Muscle of leg (tissue), 11 donors: Measurements from ENCODE around the gene TGFB2. TPM values are rescaled to one million over a fixed set of nuclear protein-coding genes. Genes with fewer than 3 reads are reported as not detected.

ENCODE experiments used
- DNase-seq: peaks from one replicate; pipeline ENCODE4 v3.0.0; 2013
- H3K27ac ChIP-seq: one replicate; pipeline ENCODE4 v1.5.1; 2013; ENCODE audit warnings: mild to moderate bottlenecking, low read length, control low read depth
- H3K27me3 ChIP-seq: one replicate; pipeline ENCODE4 v1.6.1; 2013; ENCODE audit warnings: low read length; ENCODE audit not compliant: control insufficient read depth, insufficient read depth
- H3K36me3 ChIP-seq: one replicate; pipeline ENCODE4 v1.6.1; 2013; ENCODE audit warnings: low read length; ENCODE audit not compliant: control insufficient read depth, insufficient read depth
- H3K4me1 ChIP-seq: one replicate; pipeline ENCODE4 v1.6.1; 2013; ENCODE audit warnings: low read length; ENCODE audit not compliant: control insufficient read depth, insufficient read depth
- H3K4me3 ChIP-seq: one replicate; pipeline ENCODE4 v1.5.1; 2013; ENCODE audit warnings: low read length, control low read depth
- H3K9me3 ChIP-seq: replicated peaks from 2 replicates; pipeline ENCODE4 v1.6.1; 2013; ENCODE audit warnings: low read depth, low read length; ENCODE audit not compliant: control insufficient read depth
- WGBS: methylation state at CpG from one replicate; pipeline ENCODE4 v1.1.5; 2013; ENCODE audit warnings: missing lambda C conversion rate; ENCODE audit not compliant: insufficient coverage; 5-methylcytosine and 5-hydroxymethylcytosine counted together
- polyA plus RNA-seq, 8 donors: library from polyadenylated mRNA; unstranded; fragments of 120-200 nt; gene quantifications; one replicate each; pipeline versions ENCODE4 v1.2.1 to v1.2.3, GENCODE V29; 2013; ENCODE audit warnings: inconsistent platforms in 1 of 8, low replicate concordance in 1 of 8; ENCODE audit not compliant: insufficient read length in 8 of 8, insufficient read depth in 1 of 8
- total RNA-seq: library from RNA; stranded (reverse); fragments of 120-200 nt; gene quantifications from one replicate; pipeline ENCODE4 v1.2.4, GENCODE V29; 2013

Gene TGFB2
- total and polyA plus RNA-seq, 9 donors = 37.2 to 69.2 (median 50.7) TPM

DNA sequence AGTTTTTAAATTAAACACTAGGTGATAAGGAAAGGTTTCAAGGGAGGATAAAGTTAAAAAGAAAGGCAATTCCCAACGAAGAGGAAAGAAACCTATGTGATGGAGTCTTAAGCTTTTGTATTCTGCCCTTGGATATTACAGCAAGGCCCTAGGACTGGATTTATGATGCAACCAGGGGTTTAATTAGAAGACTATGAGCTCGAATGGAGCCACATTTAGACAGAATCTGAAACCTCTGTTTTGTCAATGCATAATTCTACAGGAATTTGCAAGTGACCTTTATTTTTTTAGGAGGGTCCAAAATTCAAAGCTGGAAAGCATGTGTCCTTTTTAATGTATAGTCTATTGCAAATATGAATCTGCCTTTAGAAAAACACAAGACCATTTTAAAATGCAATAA, 37.9 kb downstream of the TGFB2 start:
- no peak overlapping the region for H3K4me3 ChIP-seq
- no peak overlapping the region for H3K27ac ChIP-seq
- peaks cover 10% of the 10 kb centered on the region for H3K36me3 ChIP-seq
- H3K27me3 ChIP-seq = no peaks in the 10 kb centered on the region
- no peak for DNase-seq
- no peaks in the 10 kb centered on the region for H3K9me3 ChIP-seq
- peaks cover 23% of the 10 kb centered on the region for H3K4me1 ChIP-seq
- 67% methylated on average over 1 of the region's 2 CpGs for WGBS

DNA sequence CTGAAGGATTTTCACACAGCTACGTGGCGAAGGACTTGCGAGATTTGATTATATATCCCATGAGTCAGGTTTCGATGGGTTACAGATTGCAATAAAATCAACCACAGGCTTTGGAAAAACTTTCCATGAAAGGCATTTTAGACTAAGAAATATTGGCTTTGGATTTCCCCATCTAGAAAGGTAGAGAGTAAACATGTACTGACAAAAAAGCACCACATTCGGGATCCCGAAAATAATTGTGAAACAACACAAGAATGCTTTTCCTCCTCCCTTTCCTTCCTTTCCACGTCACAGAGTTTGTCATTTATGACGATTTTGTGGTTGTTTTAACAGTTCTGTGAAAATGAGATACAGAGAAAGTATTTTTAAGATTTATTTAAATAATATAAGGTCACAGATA, 38.5 kb downstream of the TGFB2 start:
- no peaks in the 10 kb centered on the region for H3K9me3 ChIP-seq
- DNase-seq = no peak
- peaks cover 23% of the 10 kb centered on the region for H3K4me1 ChIP-seq
- H3K27ac ChIP-seq = no peak overlapping the region
- peaks cover 9% of the 10 kb centered on the region for H3K36me3 ChIP-seq
- no peaks in the 10 kb centered on the region for H3K27me3 ChIP-seq
- WGBS = no CpG with 5 or more reads among the region's 8 CpGs
- H3K4me3 ChIP-seq = no peak overlapping the region

DNA sequence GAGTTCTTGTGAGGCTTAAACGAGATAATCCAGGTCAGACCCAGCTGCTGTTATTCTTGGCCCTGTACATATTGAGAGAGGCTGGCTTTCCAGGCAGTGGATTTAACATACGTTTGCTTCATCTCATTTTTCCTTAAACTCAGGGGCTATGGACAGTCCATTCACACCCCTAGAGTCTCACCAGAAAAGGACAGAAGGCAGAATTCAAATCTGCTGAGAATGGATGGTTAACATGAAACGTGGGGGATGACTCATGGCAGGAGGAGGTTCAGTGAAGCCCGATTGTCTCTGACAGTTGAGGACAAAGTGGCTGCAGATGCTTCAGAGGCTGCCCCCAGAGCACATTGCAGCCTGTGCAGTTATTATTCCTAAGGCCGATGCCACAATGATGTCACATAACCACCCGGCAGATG, 39.5 kb downstream of the TGFB2 start:
- H3K4me3 ChIP-seq = no peak overlapping the region
- no peaks in the 10 kb centered on the region for H3K9me3 ChIP-seq
- peak overlapping the region; percentile 73 for H3K27ac ChIP-seq
- DNase-seq = peak; percentile 50
- 86% methylated on average over 3 of the region's 6 CpGs for WGBS
- H3K4me1 ChIP-seq = peaks cover 23% of the 10 kb centered on the region
- H3K36me3 ChIP-seq = peaks cover 7% of the 10 kb centered on the region
- H3K27me3 ChIP-seq = no peaks in the 10 kb centered on the region

DNA sequence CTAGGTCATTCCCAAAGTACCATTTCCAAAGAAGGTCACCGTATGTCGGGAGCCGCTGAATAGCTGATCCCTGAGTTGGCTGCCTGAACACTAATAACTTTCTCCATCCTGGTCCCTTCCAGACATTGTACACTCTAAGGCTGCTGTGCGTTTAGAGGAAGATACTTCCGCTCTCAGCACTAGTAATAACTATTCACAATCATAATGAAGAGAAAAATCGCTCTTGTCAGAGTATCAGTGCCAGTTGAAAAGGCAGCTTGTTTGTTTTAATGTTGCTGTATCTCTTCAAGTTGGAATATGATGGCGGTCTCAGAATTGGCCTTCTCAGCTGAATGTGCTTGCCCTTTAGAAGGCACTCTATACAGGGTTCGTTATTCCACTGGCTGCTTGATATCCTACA, 43.5 kb downstream of the TGFB2 start:
- DNase-seq = no peak
- no peaks in the 10 kb centered on the region for H3K27me3 ChIP-seq
- H3K4me3 ChIP-seq = no peak overlapping the region
- no CpG with 5 or more reads among the region's 8 CpGs for WGBS
- H3K9me3 ChIP-seq = no peaks in the 10 kb centered on the region
- no peak overlapping the region for H3K27ac ChIP-seq
- peaks cover 23% of the 10 kb centered on the region for H3K4me1 ChIP-seq
- H3K36me3 ChIP-seq = peaks cover 2% of the 10 kb centered on the region

DNA sequence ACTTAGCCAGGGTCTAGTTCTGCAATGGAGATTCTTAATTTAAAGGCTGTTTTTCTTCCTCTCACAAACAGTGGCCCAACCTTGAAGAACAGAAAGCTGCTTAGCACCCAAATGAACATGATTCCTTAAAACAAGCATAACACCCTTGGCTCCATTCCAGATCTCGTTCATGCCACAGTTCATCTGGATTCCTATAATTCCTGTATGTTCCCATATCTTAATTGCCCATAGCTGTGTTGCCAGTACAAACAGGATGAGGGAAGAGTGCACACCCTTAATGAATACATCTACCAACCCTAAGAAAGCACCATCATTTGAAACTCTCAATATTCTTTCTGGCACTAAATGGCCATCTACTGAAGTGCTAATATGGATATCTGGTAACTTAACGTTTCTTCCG, 45.5 kb downstream of the TGFB2 start:
- no CpG with 5 or more reads among the region's 3 CpGs for WGBS
- Histone ChIP-seq H3K27ac (no peak overlapping the region), H3K4me1 (peaks cover 23% of the 10 kb centered on the region), H3K4me3 (no peak overlapping the region), H3K9me3 (no peaks in the 10 kb centered on the region), H3K36me3 (peaks cover 2% of the 10 kb centered on the region), H3K27me3 (no peaks in the 10 kb centered on the region)
- no peak for DNase-seq

DNA sequence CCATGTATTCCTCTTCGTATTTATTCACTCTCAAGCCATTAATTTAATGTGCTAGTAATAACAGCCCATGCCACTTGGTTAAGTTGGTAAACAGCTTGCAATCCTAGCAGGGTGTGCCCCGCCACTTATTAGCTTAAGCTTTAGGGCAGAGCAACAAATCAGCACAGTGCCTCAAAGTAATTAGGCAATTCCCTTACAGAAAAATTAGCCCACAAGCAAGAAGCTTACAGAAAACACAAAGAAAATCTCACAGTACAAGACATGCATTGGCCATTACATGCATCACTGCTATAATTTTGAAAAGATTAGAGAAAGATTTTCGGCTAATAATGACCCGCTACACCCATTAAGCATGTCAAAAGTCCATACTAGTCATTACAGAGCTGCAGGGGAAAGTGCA, 47.6 kb downstream of the TGFB2 start:
- Histone ChIP-seq H3K4me3 (no peak overlapping the region), H3K27me3 (no peaks in the 10 kb centered on the region), H3K4me1 (peaks cover 23% of the 10 kb centered on the region), H3K36me3 (no peaks in the 10 kb centered on the region), H3K27ac (no peak overlapping the region), H3K9me3 (no peaks in the 10 kb centered on the region)
- no CpG with 5 or more reads among the region's 4 CpGs for WGBS
- DNase-seq = no peak

DNA sequence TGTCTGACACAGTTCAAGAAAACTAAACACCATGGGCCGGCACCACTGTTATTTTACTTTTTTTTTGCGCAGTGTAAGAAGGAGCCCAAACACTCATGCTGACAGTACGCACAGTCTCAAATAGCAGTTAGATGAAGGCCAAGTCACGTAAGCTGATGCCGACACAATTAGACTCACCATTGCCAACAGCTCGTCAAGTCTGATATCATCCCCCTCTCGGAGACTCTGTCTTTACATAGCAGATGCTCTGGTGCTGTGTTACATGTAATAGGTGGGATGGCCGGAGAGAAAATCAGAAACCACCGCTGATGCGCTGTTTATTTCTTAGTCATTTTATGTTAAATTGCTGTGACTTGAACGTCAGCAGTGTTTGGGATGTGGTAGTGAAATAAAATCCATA, 49.3 kb downstream of the TGFB2 start:
- no peaks in the 10 kb centered on the region for H3K27me3 ChIP-seq
- H3K27ac ChIP-seq = peak overlapping the region; percentile 66
- 66% methylated on average over 7 of the region's 11 CpGs for WGBS
- H3K4me1 ChIP-seq = peaks cover 25% of the 10 kb centered on the region
- DNase-seq = peak; percentile 90
- peaks cover 5% of the 10 kb centered on the region for H3K36me3 ChIP-seq
- H3K9me3 ChIP-seq = no peaks in the 10 kb centered on the region
- no peak overlapping the region for H3K4me3 ChIP-seq

DNA sequence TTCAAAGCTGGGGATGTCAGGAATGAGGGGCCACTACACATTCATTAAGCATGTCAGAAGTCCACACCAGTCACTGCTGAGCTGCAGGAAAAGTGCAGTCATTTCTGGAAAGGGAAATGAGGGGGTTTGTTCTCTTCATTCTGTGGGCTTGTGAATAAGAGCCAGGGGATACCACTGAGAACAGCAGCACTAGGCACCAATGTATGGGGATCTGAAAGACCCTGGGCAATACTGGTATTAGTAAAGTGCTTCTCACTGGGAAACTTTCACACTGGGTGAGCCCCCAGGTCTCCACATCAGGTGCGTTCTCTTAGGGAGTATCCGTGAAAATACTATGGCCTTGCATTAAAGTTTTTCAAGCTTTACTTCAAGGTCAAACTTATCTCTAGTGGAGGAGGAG, 49.9 kb downstream of the TGFB2 start:
- no peak for DNase-seq
- Histone ChIP-seq H3K4me3 (no peak overlapping the region), H3K27ac (peak overlapping the region; percentile 66), H3K9me3 (no peaks in the 10 kb centered on the region), H3K27me3 (no peaks in the 10 kb centered on the region), H3K36me3 (peaks cover 5% of the 10 kb centered on the region), H3K4me1 (peaks cover 27% of the 10 kb centered on the region)
- WGBS = 80% methylated on average over 1 of the region's 2 CpGs

DNA sequence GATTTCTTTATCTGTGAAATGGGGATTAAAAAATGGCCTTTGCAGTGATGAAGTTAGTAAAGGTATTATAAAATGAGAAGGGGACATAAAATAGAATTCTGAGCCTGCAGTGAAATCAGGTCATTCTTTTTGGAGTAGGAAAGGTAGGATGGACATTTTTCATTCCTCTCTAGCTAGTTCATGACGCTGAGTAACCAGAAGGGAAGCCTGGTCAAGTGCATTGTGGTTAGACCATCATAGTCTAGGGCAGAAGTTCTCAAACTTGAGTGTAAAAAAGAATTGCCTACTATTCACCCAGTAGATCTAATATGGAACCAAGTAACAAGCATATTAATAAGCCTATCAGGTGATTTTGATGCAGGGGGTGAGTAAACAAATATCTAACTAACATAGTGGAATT, 50.8 kb downstream of the TGFB2 start:
- Histone ChIP-seq H3K9me3 (no peaks in the 10 kb centered on the region), H3K36me3 (peaks cover 5% of the 10 kb centered on the region), H3K27ac (no peak overlapping the region), H3K4me3 (no peak overlapping the region), H3K4me1 (peaks cover 27% of the 10 kb centered on the region), H3K27me3 (no peaks in the 10 kb centered on the region)
- WGBS = no CpG with 5 or more reads among the region's 1 CpG
- DNase-seq = no peak

DNA sequence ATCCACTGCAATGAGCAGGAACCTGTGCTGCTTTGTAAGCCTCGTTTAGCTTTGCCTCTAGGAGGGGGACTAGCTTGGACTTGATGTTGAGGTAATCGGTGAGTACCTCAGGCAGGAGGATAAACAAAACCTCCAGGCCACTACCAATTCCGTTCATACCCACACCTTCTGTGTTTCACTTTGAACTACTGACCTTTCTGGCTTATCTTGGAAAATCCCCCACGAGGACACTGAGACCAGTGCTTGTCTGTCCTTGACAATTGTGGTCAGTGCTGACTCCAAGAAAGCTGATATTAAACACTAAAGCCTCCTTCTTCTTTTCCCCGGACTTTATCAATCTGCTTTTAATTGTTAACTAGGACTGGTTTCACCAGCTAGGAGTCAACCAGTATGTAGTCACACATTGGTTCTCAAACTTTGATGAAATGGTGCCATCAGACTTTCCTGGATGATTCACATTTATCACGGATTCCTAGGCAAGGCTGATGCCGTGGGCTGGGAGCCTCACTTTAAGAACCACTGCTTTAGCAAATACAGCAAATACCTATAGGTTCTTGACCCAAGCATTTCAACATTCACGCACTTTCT, 52.7 kb downstream of the TGFB2 start:
- peaks cover 40% of the 10 kb centered on the region for H3K4me1 ChIP-seq
- no peaks in the 10 kb centered on the region for H3K27me3 ChIP-seq
- H3K9me3 ChIP-seq = no peaks in the 10 kb centered on the region
- no peak overlapping the region for H3K27ac ChIP-seq
- no peak for DNase-seq
- H3K36me3 ChIP-seq = peaks cover 5% of the 10 kb centered on the region
- 63% methylated on average over 4 of the region's 8 CpGs for WGBS
- H3K4me3 ChIP-seq = no peak overlapping the region

DNA sequence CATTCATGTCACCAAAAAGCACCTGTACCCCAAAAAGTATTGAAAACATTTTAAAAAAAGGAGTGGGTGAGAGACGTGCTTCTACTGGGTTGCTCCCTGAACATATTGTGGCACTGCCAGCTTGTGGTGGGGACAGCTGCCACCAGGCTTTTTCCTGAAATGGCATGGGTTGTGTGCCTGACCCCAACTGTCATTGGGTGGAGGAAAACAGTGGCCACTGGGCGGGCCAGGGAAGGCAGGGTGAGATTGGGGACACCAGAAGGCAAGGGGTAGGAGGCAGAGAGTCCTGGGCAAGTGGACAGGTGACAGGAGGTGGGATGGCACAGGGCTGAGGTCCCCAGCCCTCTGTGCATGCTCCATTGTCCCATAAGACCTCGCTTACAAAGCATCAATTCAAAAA, 55.5 kb downstream of the TGFB2 start:
- no peak overlapping the region for H3K4me3 ChIP-seq
- H3K9me3 ChIP-seq = no peaks in the 10 kb centered on the region
- peak overlapping the region; percentile 90 for H3K27ac ChIP-seq
- H3K36me3 ChIP-seq = peaks cover 12% of the 10 kb centered on the region
- no peaks in the 10 kb centered on the region for H3K27me3 ChIP-seq
- WGBS = 91% methylated on average over 2 of the region's 3 CpGs
- peaks cover 32% of the 10 kb centered on the region for H3K4me1 ChIP-seq
- DNase-seq = no peak
